ENCODE data around the gene SENP5.
"Not testable (repeated sequence)": the region's sequence is repeated elsewhere in the genome, so short reads cannot be mapped to it uniquely, and the experiment has no call there.

SENP5 gene

GRCh38 chr3:196867507-196868296 is at the start of gene SENP5:
SENP5 (plus strand) TSS chr3:196867920; CDS start chr3:196885182, 17,262 bp downstream.
- peak; percentile 92 for DNase-seq (ENCODE audit: low read depth)

- DNase-seq (ENCODE audit: low read depth) = no peak
Measured at GRCh38 chr3:196821806-196822355, 45.8 kb upstream of the SENP5 start.

- not testable (repeated sequence) for DNase-seq (ENCODE audit: low read depth)
Measured at GRCh38 chr3:196829651-196830050, 38.1 kb upstream of the SENP5 start.

GRCh38 chr3:196835086-196835485 is 32.6 kb upstream of the SENP5 start:
- DNase-seq (ENCODE audit: low read depth) = no peak

- DNase-seq (ENCODE audit: low read depth) = not testable (repeated sequence)
Measured at GRCh38 chr3:196836626-196837025, 31.1 kb upstream of the SENP5 start.

- DNase-seq (ENCODE audit: low read depth) = peak; percentile 51
Measured at GRCh38 chr3:196837819-196838420, 29.8 kb upstream of the SENP5 start.

- DNase-seq (ENCODE audit: low read depth) = not testable (repeated sequence)
Measured at GRCh38 chr3:196839351-196839750, 28.4 kb upstream of the SENP5 start.

- no peak for DNase-seq (ENCODE audit: low read depth)
Measured at GRCh38 chr3:196842567-196843434, 24.9 kb upstream of the SENP5 start.

GRCh38 chr3:196843435-196844110 is 24.1 kb upstream of the SENP5 start:
- peak; percentile 6 for DNase-seq (ENCODE audit: low read depth)

- not testable (repeated sequence) for DNase-seq (ENCODE audit: low read depth)
Measured at GRCh38 chr3:196844235-196845219, 23.2 kb upstream of the SENP5 start.

- DNase-seq (ENCODE audit: low read depth) = not testable (repeated sequence)
Measured at GRCh38 chr3:196848375-196848774, 19.3 kb upstream of the SENP5 start.

- no peak for DNase-seq (ENCODE audit: low read depth)
Measured at GRCh38 chr3:196849180-196849741, 18.5 kb upstream of the SENP5 start.

- not testable (repeated sequence) for DNase-seq (ENCODE audit: low read depth)
Measured at GRCh38 chr3:196863000-196863399, 4.7 kb upstream of the SENP5 start.

GRCh38 chr3:196867155-196867506 is 589 bp upstream of the SENP5 start:
- no peak for DNase-seq (ENCODE audit: low read depth)

GRCh38 chr3:196868297-196868661 is 559 bp downstream of the SENP5 start:
- peak; percentile 30 for DNase-seq (ENCODE audit: low read depth)

- DNase-seq (ENCODE audit: low read depth) = peak; percentile 48
Measured at GRCh38 chr3:196872316-196872715, 4.6 kb downstream of the SENP5 start.

- not testable (repeated sequence) for DNase-seq (ENCODE audit: low read depth)
Measured at GRCh38 chr3:196874511-196875094, 6.9 kb downstream of the SENP5 start.

- no peak for DNase-seq (ENCODE audit: low read depth)
Measured at GRCh38 chr3:196875258-196875657, 7.5 kb downstream of the SENP5 start.

GRCh38 chr3:196883361-196883760 is 15.6 kb downstream of the SENP5 start:
- peak; percentile 7 for DNase-seq (ENCODE audit: low read depth)

GRCh38 chr3:196886144-196886543 is 18.4 kb downstream of the SENP5 start:
- DNase-seq (ENCODE audit: low read depth) = no peak
